ENCODE measurements around the gene WNT4.

- TF ChIP-seq EZH2 (IDR thresholded peaks at IDR 0.05) (no peak), CTCF (IDR thresholded peaks at IDR 0.05) (no peak)
These were observed 42.7 kb downstream of the WNT4 start for GRCh38 chr1:22100168-22100567.

Measured in neural progenitor cell (in vitro differentiated cells).